ENCODE measurements around the gene SORCS3.

DNA sequence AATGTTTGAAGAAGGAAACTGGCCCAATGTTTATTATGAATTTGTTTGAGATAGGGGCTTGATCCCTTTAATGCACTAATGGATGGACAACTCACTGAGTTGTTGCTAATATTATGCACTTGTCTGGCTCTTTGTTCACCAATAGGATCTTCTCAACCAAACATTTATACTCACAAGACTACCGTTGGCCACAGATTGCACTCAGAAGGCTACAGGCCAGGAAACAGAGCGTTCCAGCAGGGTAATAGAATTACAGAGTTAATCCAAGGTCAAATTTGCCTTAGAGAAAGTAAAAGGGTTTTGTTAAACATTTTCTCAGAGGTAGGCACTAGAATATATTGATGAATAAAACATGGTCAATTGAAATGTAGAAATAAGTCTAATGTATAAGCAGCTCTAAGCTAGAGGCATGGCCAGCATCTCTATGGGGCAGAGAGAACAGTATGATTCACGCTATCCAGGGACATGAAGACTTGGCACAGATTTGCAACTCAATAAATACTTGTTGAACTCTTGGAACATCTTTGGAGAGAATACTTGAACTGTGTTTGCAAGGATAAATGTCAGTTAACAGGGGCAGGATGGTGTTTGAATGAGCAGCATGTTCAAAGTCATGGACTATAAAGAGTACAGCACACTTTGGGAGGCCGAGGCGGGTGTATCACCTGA lies 606.9 kb downstream of the SORCS3 start:
- no peak for TF ChIP-seq CTCF (IDR thresholded peaks at IDR 0.05)
- TF ChIP-seq POLR2A (IDR thresholded peaks at IDR 0.05): no peak

Measured in esophagus squamous epithelium (tissue), 4 donors.